Common myeloid progenitor, CD34-positive (primary cell): ENCODE results near the gene AMBRA1.
A peak's percentile ranks its signal among the peaks of the same experiment; 100 is the strongest.

ENCODE experiments used
- CTCF ChIA-PET: fragments of 350-600 bp; sonication (Branson Sonifier 250); formaldehyde crosslinking; loops from one replicate; lab custom pipeline; 2021; ENCODE audit warnings: antibody characterized with exemption; lab: Charles Lee
- POLR2A ChIA-PET: fragments of 350-600 bp; sonication (Branson Sonifier 250); formaldehyde crosslinking; loops from one replicate; lab custom pipeline; 2021; ENCODE audit warnings: antibody characterized with exemption; lab: Charles Lee
- DNase-seq, 3 donors: peaks; one replicate each; pipeline versions ENCODE4 v3.0.0 to v3.0.0-alpha.2; 2013
- H3K27ac ChIP-seq, 2 experiments: 1 replicate in 1 of 2; 2 replicates in 1 of 2; pipeline ENCODE4 v1.7.0; 2013; ENCODE audit warnings: inconsistent platforms in 2 of 2, low read length in 2 of 2, mild to moderate bottlenecking in 2 of 2, low read depth in 1 of 2, moderate library complexity in 1 of 2; ENCODE audit not compliant: severe bottlenecking in 2 of 2, insufficient read depth in 1 of 2, poor library complexity in 1 of 2
- H3K27me3 ChIP-seq, 5 experiments: replicated peaks in 2 of 5; 1 replicate in 3 of 5; 2 replicates in 2 of 5; pipeline versions ENCODE4 v1.6.1 to v1.7.0; 2013; ENCODE audit warnings: low read length in 4 of 5, mild to moderate bottlenecking in 2 of 5, moderate library complexity in 2 of 5, inconsistent platforms in 1 of 5; ENCODE audit not compliant: insufficient read depth in 5 of 5, control insufficient read depth in 4 of 5
- H3K36me3 ChIP-seq, 4 experiments: 1 replicate in 2 of 4; 2 replicates in 2 of 4; pipeline versions ENCODE4 v1.6.1 to v1.7.0; 2013; ENCODE audit warnings: low read length in 3 of 4, control low read depth in 1 of 4, mild to moderate bottlenecking in 1 of 4; ENCODE audit not compliant: control insufficient read depth in 4 of 4, insufficient read depth in 4 of 4
- H3K4me1 ChIP-seq, 4 experiments: 1 replicate in 3 of 4; 2 replicates in 1 of 4; pipeline versions ENCODE4 v1.6.1 to v1.7.1; 2013; ENCODE audit warnings: low read length in 3 of 4, mild to moderate bottlenecking in 3 of 4, control low read depth in 1 of 4, inconsistent platforms in 1 of 4, moderate library complexity in 1 of 4; ENCODE audit not compliant: control insufficient read depth in 4 of 4, insufficient read depth in 4 of 4; ENCODE audit errors: control extremely low read depth in 1 of 4
- H3K4me3 ChIP-seq, 7 experiments: 1 replicate in 4 of 7; 2 replicates in 3 of 7; pipeline versions ENCODE4 v1.5.1 to v1.7.0; 2013; ENCODE audit warnings: mild to moderate bottlenecking in 7 of 7, low read length in 6 of 7, moderate library complexity in 6 of 7, inconsistent platforms in 2 of 7, low read depth in 2 of 7, control low read depth in 1 of 7; ENCODE audit not compliant: insufficient read depth in 4 of 7, control insufficient read depth in 1 of 7; ENCODE audit errors: extremely low read depth in 1 of 7
- H3K9me3 ChIP-seq, 5 experiments: 1 replicate in 4 of 5; 2 replicates in 1 of 5; pipeline versions ENCODE4 v1.6.1 to v1.7.1; 2013; ENCODE audit warnings: low read length in 4 of 5, mild to moderate bottlenecking in 2 of 5, inconsistent platforms in 1 of 5, low read depth in 1 of 5, moderate library complexity in 1 of 5; ENCODE audit not compliant: control insufficient read depth in 4 of 5, insufficient read depth in 2 of 5; ENCODE audit errors: control extremely low read depth in 1 of 5
- WGBS: methylation state at CpG from one replicate; pipeline ENCODE4 v1.1.5; 2013; ENCODE audit not compliant: insufficient coverage; 5-methylcytosine and 5-hydroxymethylcytosine counted together

Gene AMBRA1

GRCh38 chr11:46512261-46512881 is 81.5 kb downstream of the AMBRA1 start:
- no peak for DNase-seq
- Histone ChIP-seq H3K4me1 (peaks cover 0 to 11% (median 4%) of the 10 kb centered on the region in 4 experiments), H3K27me3 (no peaks in the 10 kb centered on the region), H3K27ac (no peak overlapping the region), H3K36me3 (peaks cover 2 to 25% (median 12%) of the 10 kb centered on the region in 4 experiments), H3K4me3 (no peak overlapping the region), H3K9me3 (no peaks in the 10 kb centered on the region)
- ChIA-PET CTCF (interaction anchor here (0.8 to 1.7 kb wide), 4 partner anchors 13 to 124 kb away, joined by 3 to 5 read pairs (median 4); no protein-coding TSS in a partner anchor), POLR2A (no interaction called here)
- WGBS: 100% methylated on average over 2 of the region's 5 CpGs

GRCh38 chr11:46511342-46511741 is 82.5 kb downstream of the AMBRA1 start:
- ChIA-PET CTCF (interaction anchor here (1.1 to 1.2 kb wide), 3 partner anchors 11 to 59 kb away, joined by 3 read pairs; no protein-coding TSS in a partner anchor), POLR2A (no interaction called here)
- no peak overlapping the region for H3K4me3 ChIP-seq
- H3K27ac ChIP-seq: no peak overlapping the region
- no peaks in the 10 kb centered on the region for H3K9me3 ChIP-seq
- H3K36me3 ChIP-seq: peaks cover 7 to 25% (median 11%) of the 10 kb centered on the region in 4 experiments
- WGBS: 100% methylated on average over 2 of the region's 2 CpGs
- peaks cover 0 to 11% (median 4%) of the 10 kb centered on the region in 4 experiments for H3K4me1 ChIP-seq
- no peak for DNase-seq
- no peaks in the 10 kb centered on the region for H3K27me3 ChIP-seq

DNA sequence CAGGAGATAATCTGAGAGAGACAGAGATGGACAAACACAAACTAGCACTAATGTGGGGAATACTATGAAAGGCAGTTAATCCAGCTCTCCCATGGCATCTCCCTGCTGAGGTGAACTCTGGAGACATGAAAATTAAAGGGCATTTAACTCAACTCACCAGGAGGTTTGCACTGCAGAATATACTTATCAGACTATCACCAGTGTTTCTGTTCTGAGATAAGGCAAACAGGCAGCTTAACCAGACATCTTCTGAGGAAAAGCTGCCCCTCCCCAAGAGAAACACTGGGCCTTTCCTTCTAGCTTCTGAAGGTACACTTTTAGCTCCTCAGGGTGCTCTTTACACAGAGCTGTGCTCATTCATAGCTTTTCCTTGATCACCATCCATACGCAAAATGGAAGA is 85.5 kb downstream of the AMBRA1 start:
- no peak for DNase-seq
- H3K36me3 ChIP-seq: peaks cover 12 to 43% (median 27%) of the 10 kb centered on the region in 4 experiments
- H3K4me3 ChIP-seq: no peak overlapping the region
- H3K27ac ChIP-seq: no peak overlapping the region
- no peaks in the 10 kb centered on the region for H3K27me3 ChIP-seq
- no peaks in the 10 kb centered on the region for H3K9me3 ChIP-seq
- ChIA-PET CTCF (interaction anchor here (0.9 to 1.8 kb wide), 4 partner anchors 8 to 19 kb away, joined by 3 to 6 read pairs (median 4); no protein-coding TSS in a partner anchor), POLR2A (no interaction called here)
- WGBS: 100% methylated on average over 1 of the region's 1 CpG
- peaks cover 0 to under 1% (median under 1%) of the 10 kb centered on the region in 4 experiments for H3K4me1 ChIP-seq

DNA sequence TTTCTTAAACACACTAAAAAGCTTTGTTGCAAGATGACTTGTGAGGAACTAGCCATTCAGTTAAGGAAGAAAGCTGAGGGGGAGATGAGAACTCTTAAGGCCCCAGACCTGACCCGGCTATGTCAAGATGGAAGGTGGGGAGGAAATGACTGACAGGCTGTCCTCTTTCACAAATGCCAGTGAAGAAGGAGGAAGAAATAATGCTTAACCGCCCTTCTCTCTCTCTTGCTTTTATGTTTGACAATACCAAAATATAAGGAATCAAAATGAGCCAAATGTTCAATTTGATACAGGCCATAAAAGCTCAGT is 87.4 kb downstream of the AMBRA1 start:
- POLR2A ChIA-PET: no interaction called here
- DNase-seq: no peak
- Histone ChIP-seq H3K27ac (no peak overlapping the region), H3K36me3 (peaks cover 8 to 39% (median 27%) of the 10 kb centered on the region in 4 experiments), H3K27me3 (no peaks in the 10 kb centered on the region), H3K4me1 (no peaks in the 10 kb centered on the region), H3K4me3 (no peak overlapping the region), H3K9me3 (no peaks in the 10 kb centered on the region)
- 83% methylated on average over 1 of the region's 2 CpGs for WGBS
- CTCF ChIA-PET: interaction anchor here (1.0 to 1.7 kb wide), 2 partner anchors 14 to 23 kb away, joined by 4 to 5 read pairs; no protein-coding TSS in a partner anchor

- Histone ChIP-seq H3K4me3 (no peak overlapping the region), H3K27me3 (no peaks in the 10 kb centered on the region), H3K4me1 (no peaks in the 10 kb centered on the region), H3K27ac (peak overlapping the region in 1 of 2 experiments; percentile 7), H3K9me3 (no peaks in the 10 kb centered on the region), H3K36me3 (peaks cover 13 to 44% (median 29%) of the 10 kb centered on the region in 4 experiments)
- no peak for DNase-seq
- WGBS: 95% methylated on average over 6 of the region's 6 CpGs
- ChIA-PET CTCF (interaction anchor here (1.0 to 3.0 kb wide), 3 partner anchors 13 to 23 kb away, joined by 4 to 14 read pairs (median 5); no protein-coding TSS in a partner anchor), POLR2A (no interaction called here)
Observed at GRCh38 chr11:46505741-46506482, 87.9 kb downstream of the AMBRA1 start.

- CTCF ChIA-PET: interaction anchor here (1.7 to 3.0 kb wide), 2 partner anchors 15 to 24 kb away, joined by 4 to 14 read pairs; no protein-coding TSS in a partner anchor
- Histone ChIP-seq H3K9me3 (no peaks in the 10 kb centered on the region), H3K36me3 (peaks cover 13 to 44% (median 29%) of the 10 kb centered on the region in 4 experiments), H3K4me1 (no peaks in the 10 kb centered on the region), H3K4me3 (no peak overlapping the region), H3K27me3 (no peaks in the 10 kb centered on the region), H3K27ac (no peak overlapping the region)
- POLR2A ChIA-PET: no interaction called here
- no peak for DNase-seq
- 100% methylated on average over 2 of the region's 3 CpGs for WGBS
Observed at GRCh38 chr11:46504817-46505613, 88.8 kb downstream of the AMBRA1 start.
